Natural killer cell (primary cell): ENCODE results near the gene SLC38A3. TPM values are rescaled to one million over a fixed set of nuclear protein-coding genes. Genes with fewer than 3 reads are reported as not detected.

Experiments
- ATAC-seq, 3 donors: fragments of 150-1000 bp in 2 of 3; fragments of 200-7000 bp in 1 of 3; cut with Tn5 transposase; 1 replicate in 1 of 3; 2 replicates in 2 of 3; pipeline ENCODE4 v1.10.0; 2021; ENCODE audit warnings: mild to moderate bottlenecking in 2 of 3, moderate library complexity in 2 of 3
- DNase-seq, 2 donors: peaks; one replicate each; pipeline versions ENCODE4 v3.0.0 to v3.0.0-alpha.2; 2013 to 2021; ENCODE audit warnings: mixed read lengths in 1 of 2
- H3K27ac ChIP-seq: one replicate; pipeline ENCODE4 v1.5.1; 2013; ENCODE audit warnings: mild to moderate bottlenecking, low read length
- H3K27me3 ChIP-seq: one replicate; pipeline ENCODE4 v1.6.1; 2013; ENCODE audit warnings: low read length; ENCODE audit not compliant: control insufficient read depth, insufficient read depth
- H3K36me3 ChIP-seq: one replicate; pipeline ENCODE4 v1.6.1; 2013; ENCODE audit warnings: low read length; ENCODE audit not compliant: control insufficient read depth, insufficient read depth
- H3K4me1 ChIP-seq: one replicate; pipeline ENCODE4 v1.6.1; 2013; ENCODE audit warnings: low read length; ENCODE audit not compliant: control insufficient read depth, insufficient read depth
- H3K4me3 ChIP-seq: one replicate; pipeline ENCODE4 v1.5.1; 2013; ENCODE audit warnings: low read length
- H3K9me3 ChIP-seq: one replicate; pipeline ENCODE4 v1.6.1; 2013; ENCODE audit warnings: low read length; ENCODE audit not compliant: control insufficient read depth, insufficient read depth
- H3K27ac Mint-ChIP-seq, 2 donors: one replicate each; pipeline ENCODE4 v1.8.0; 2022; ENCODE audit warnings: mild to moderate bottlenecking in 2 of 2, mixed read lengths in 2 of 2, moderate library complexity in 1 of 2
- H3K27me3 Mint-ChIP-seq, 2 donors: one replicate each; pipeline ENCODE4 v1.8.0; 2022; ENCODE audit warnings: low read depth in 2 of 2, mixed read lengths in 2 of 2
- H3K36me3 Mint-ChIP-seq: one replicate; pipeline ENCODE4 v1.8.0; 2022; ENCODE audit warnings: mixed read lengths
- H3K4me1 Mint-ChIP-seq, 2 donors: one replicate each; pipeline ENCODE4 v1.8.0; 2022; ENCODE audit warnings: mixed read lengths in 2 of 2
- H3K4me3 Mint-ChIP-seq: one replicate; pipeline ENCODE4 v1.8.0; 2022; ENCODE audit warnings: mild to moderate bottlenecking, moderate library complexity, mixed read lengths
- H3K9me3 Mint-ChIP-seq, 2 donors: one replicate each; pipeline ENCODE4 v1.8.0; 2022; ENCODE audit warnings: mixed read lengths in 2 of 2
- WGBS: methylation state at CpG from one replicate; pipeline ENCODE4 v1.1.7; 2013; ENCODE audit warnings: missing lambda C conversion rate; ENCODE audit not compliant: insufficient coverage; 5-methylcytosine and 5-hydroxymethylcytosine counted together
- intact Hi-C: fragments of 100-400 bp; cut with micrococcal nuclease; formaldehyde crosslinking; loops from one replicate; pipeline ENCODE4 v1.14.2; 2022
- total RNA-seq, 4 donors: library from RNA; stranded (reverse); fragments of 120-200 nt in 1 of 4; gene quantifications; one replicate each; pipeline versions ENCODE4 v1.2.3 to v1.2.4, GENCODE V29; 2013 to 2022
- TF ChIP-seq, protein P1 (sequence below): fragments of 200-600 bp; IDR thresholded peaks from one replicate; pipeline ENCODE4 v1.8.0; 2022; ENCODE audit warnings: antibody characterized with exemption

SLC38A3 gene
- total RNA-seq, 3 donors from 2014 or later (not counting 1 experiment from before 2014, with no cell fraction given), result 0.82 TPM; not detected in 2

DNA sequence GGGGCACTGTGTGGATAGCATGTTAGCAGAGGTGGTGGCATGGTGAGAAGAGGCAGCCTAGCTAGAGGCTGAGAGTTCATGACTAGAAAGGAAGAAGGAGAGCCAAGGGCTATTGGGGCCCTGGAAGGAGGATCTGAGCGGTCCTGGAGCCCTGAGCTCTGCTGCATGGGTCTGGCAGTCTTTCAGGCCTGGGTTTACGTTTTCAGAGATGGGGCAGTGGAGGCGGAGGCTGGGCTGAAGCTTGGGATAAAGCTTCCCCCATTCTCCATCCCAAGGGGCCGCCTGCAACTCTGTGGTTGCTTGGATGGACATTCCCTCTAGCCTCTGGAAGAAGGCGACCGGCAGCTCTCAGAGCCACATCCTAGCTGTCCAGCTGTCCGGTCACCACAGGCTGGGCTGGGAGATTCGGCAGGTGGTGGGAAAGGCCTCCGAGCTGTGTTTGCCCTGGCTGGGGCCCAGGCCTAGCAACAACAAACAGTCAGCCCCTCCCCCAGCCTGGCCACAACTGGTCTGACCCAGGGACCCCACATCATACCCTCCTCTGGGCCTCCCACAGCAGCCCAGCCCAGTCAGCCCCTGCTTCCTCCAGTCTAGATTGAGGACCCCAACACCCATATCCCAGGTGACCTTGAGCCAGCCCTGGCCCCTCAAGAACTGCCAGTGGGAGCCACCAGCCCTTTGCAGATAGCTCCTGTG lies 1.8 kb upstream of the SLC38A3 start:
- intact Hi-C loops, result no loop called here
- no peak overlapping the region for H3K4me3 ChIP-seq
- DNase-seq, result no peak
- H3K4me1 ChIP-seq, result peaks cover 9% of the 10 kb centered on the region
- WGBS, result 89% methylated on average over 7 of the region's 9 CpGs
- Mint-ChIP-seq H3K9me3 (no peaks in the 10 kb centered on the region), H3K4me1 (no peaks in the 10 kb centered on the region), H3K4me3 (no peak overlapping the region), H3K27ac (no peak overlapping the region), H3K27me3 (peaks cover 11 to 42% of the 10 kb centered on the region in 2 donors), H3K36me3 (no peaks in the 10 kb centered on the region)
- TF ChIP-seq, protein P1, sequence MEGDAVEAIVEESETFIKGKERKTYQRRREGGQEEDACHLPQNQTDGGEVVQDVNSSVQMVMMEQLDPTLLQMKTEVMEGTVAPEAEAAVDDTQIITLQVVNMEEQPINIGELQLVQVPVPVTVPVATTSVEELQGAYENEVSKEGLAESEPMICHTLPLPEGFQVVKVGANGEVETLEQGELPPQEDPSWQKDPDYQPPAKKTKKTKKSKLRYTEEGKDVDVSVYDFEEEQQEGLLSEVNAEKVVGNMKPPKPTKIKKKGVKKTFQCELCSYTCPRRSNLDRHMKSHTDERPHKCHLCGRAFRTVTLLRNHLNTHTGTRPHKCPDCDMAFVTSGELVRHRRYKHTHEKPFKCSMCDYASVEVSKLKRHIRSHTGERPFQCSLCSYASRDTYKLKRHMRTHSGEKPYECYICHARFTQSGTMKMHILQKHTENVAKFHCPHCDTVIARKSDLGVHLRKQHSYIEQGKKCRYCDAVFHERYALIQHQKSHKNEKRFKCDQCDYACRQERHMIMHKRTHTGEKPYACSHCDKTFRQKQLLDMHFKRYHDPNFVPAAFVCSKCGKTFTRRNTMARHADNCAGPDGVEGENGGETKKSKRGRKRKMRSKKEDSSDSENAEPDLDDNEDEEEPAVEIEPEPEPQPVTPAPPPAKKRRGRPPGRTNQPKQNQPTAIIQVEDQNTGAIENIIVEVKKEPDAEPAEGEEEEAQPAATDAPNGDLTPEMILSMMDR, result no peak
- no peaks in the 10 kb centered on the region for H3K9me3 ChIP-seq
- no peak for ATAC-seq
- H3K27me3 ChIP-seq, result peaks cover 42% of the 10 kb centered on the region
- H3K27ac ChIP-seq, result no peak overlapping the region
- no peaks in the 10 kb centered on the region for H3K36me3 ChIP-seq

DNA sequence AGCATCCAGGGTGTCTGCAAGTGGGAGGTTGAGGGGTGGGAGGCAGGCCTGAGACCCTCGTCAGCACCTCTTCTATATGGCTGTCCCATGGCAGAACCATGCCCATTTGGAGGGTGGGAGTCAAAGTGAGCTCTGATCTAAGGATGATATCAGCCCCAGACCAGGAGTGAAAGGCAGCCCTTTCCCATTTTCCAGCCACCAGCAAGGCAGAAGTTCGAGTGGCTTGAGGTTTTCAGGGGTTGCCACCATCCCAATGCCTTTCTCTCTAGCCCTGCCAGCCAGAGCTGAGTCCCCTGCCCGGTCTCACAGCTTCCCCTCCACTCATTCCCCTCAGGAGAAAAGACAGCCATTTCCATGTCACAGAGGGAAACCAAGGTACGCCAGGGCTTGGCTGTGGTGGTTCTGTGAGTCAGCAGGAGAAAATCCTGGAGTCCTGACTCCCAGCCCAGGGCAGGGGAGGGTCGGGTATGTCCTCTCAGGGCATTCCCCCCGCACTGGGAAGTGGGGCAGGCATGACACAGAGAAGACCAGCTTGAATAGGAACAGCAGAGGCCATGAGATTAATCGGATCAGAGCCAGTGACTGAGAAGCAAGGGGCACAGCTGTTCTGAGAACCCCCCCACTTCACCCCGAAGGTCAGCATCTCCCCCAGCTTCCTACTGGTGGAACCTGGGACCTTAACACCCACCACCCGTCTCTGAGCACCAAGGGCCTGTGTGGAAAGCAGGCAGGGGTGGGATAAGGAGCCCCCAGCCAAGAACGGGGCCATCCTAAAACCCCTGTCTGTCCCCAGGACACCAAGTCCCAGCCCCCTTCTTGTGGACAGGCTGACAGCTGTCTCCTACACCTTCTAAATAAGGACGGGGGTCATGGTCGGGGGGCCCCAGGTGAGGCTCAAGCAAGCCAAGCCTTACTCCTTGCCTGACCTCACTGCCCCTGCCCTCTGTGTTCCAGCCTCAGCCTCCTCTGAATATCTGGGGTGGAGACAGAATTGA lies 965 bp upstream of the SLC38A3 start:
- WGBS, result 62% methylated on average over 11 of the region's 12 CpGs
- H3K27me3 ChIP-seq, result peaks cover 42% of the 10 kb centered on the region
- no peaks in the 10 kb centered on the region for H3K9me3 Mint-ChIP-seq

DNA sequence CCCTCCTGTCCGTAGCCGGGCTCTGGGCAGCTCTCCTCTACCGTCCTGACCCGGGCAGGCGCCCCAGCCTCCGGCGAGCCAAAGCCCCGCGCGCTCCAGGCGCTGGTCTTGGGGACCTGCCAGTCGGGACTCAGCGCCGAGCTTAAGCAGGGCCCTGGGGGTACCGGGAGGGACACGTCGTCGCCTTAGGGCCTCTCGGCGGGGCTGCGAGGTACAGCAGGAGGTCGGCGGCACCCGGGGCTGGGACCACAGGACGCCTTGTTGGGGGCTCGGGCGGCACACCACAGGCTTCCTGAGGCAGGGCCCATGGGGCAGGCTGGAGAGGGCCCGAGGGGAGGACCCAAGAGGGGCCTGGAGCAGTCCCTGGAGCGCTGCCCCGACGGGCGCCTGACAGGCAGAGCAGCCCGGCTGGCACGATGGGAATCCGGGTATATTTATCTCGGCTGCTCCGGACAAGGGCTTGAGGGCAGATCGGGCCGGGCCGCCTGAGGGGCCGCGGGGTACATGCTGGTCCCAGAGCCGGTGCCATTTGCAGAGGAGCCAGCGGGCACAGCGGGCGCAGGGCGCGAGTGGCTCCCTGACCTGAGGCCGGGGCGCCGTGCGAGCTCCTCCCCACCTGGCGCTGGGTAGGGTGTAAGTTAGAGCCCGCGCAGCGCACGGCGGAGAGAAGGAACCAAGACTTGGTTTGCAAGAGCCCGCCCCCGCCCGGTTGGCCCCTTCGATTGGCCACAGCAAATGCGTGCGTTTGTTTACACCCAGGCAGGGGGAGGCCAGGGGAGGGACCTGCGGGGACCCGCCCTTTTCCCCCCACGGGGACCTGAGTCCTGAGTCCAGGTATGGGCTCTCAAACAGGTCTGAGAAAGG lies 574 bp downstream of the SLC38A3 start:
- Mint-ChIP-seq H3K9me3 (no peaks in the 10 kb centered on the region), H3K36me3 (no peaks in the 10 kb centered on the region), H3K4me3 (peak overlapping the region; percentile 37), H3K27ac (no peak overlapping the region), H3K4me1 (no peaks in the 10 kb centered on the region), H3K27me3 (peaks cover 11 to 45% of the 10 kb centered on the region in 2 donors)
- ATAC-seq, result peak in 2 of 3 donors; percentile 34 to 62
- 1% methylated on average over 67 of the region's 67 CpGs for WGBS
- H3K27me3 ChIP-seq, result peaks cover 42% of the 10 kb centered on the region
- no peaks in the 10 kb centered on the region for H3K36me3 ChIP-seq
- H3K4me3 ChIP-seq, result no peak overlapping the region
- H3K9me3 ChIP-seq, result no peaks in the 10 kb centered on the region
- intact Hi-C loops, result no loop called here
- TF ChIP-seq, protein P1, result no peak
- H3K4me1 ChIP-seq, result peaks cover 9% of the 10 kb centered on the region
- H3K27ac ChIP-seq, result no peak overlapping the region
- peak in 1 of 2 donors; percentile 56 for DNase-seq

More for the DNA sequence above, 965 bp upstream of the SLC38A3 start:
- no peaks in the 10 kb centered on the region for H3K36me3 ChIP-seq
- peaks cover 9% of the 10 kb centered on the region for H3K4me1 ChIP-seq
- H3K9me3 ChIP-seq, result no peaks in the 10 kb centered on the region
- no peaks in the 10 kb centered on the region for H3K36me3 Mint-ChIP-seq
- no peak overlapping the region for H3K27ac Mint-ChIP-seq
- no peak overlapping the region for H3K4me3 ChIP-seq
- intact Hi-C loops, result no loop called here
- ATAC-seq (no peak), DNase-seq (no peak)
- H3K27me3 Mint-ChIP-seq, result peaks cover 11 to 48% of the 10 kb centered on the region in 2 donors
- no peaks in the 10 kb centered on the region for H3K4me1 Mint-ChIP-seq
- no peak overlapping the region for H3K27ac ChIP-seq
- no peak overlapping the region for H3K4me3 Mint-ChIP-seq
- TF ChIP-seq, protein P1, result no peak
